SK-N-MC (cell line): ENCODE measurements around the gene MYOZ2.

Source experiments
- EZH2 ChIP-seq: fragments of 200-600 bp; sonication (generic); IDR thresholded peaks from one replicate; pipeline ENCODE4 v1.6.1; 2017; ENCODE audit warnings: antibody characterized with exemption
- POLR2AphosphoS5 ChIP-seq: IDR thresholded peaks from 2 replicates; pipeline ENCODE4 v1.6.1; 2012; ENCODE audit warnings: mild to moderate bottlenecking, low read depth, low read length, borderline replicate concordance

DNA sequence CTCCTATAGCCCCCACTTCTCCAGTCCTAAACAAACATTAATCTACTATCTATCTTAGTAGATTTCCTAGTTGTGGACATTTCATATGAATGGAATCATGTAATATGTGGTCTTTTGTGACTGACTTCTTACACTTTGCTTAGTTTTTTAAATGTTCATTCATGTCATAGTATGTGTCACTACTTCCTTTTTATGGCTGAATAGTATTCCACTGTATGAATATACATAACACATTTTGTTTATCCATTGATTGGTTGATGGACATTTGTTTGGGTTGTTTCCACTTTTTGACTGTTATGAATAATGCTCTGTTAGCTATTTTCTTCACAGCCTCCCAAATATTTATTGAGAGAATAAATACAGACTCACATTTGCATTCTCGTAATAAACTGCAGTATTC is 96.7 kb downstream of the MYOZ2 start:
- TF ChIP-seq EZH2, result no peak
- no peak for TF ChIP-seq POLR2AphosphoS5
